ENCODE data around the gene PDXK. TPM values are rescaled to one million over a fixed set of nuclear protein-coding genes. Genes with fewer than 3 reads are reported as not detected.

PDXK gene
- total RNA-seq, 1 donor from 2014 or later = 72.0 TPM

- Mint-ChIP-seq H3K27ac (ENCODE audit: unreplicated experiment) (no peak overlapping the region), H3K36me3 (ENCODE audit: low read depth, unreplicated experiment) (peaks cover 13% of the 10 kb centered on the region), H3K4me3 (ENCODE audit: unreplicated experiment) (no peak overlapping the region), H3K4me1 (ENCODE audit: unreplicated experiment) (peaks cover 9% of the 10 kb centered on the region), H3K27me3 (ENCODE audit: unreplicated experiment) (peaks cover 9% of the 10 kb centered on the region), H3K9me3 (ENCODE audit: unreplicated experiment) (no peaks in the 10 kb centered on the region)
- DNase-seq (ENCODE audit: low spot score) = no peak
- TF ChIP-seq, protein P1, sequence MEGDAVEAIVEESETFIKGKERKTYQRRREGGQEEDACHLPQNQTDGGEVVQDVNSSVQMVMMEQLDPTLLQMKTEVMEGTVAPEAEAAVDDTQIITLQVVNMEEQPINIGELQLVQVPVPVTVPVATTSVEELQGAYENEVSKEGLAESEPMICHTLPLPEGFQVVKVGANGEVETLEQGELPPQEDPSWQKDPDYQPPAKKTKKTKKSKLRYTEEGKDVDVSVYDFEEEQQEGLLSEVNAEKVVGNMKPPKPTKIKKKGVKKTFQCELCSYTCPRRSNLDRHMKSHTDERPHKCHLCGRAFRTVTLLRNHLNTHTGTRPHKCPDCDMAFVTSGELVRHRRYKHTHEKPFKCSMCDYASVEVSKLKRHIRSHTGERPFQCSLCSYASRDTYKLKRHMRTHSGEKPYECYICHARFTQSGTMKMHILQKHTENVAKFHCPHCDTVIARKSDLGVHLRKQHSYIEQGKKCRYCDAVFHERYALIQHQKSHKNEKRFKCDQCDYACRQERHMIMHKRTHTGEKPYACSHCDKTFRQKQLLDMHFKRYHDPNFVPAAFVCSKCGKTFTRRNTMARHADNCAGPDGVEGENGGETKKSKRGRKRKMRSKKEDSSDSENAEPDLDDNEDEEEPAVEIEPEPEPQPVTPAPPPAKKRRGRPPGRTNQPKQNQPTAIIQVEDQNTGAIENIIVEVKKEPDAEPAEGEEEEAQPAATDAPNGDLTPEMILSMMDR (IDR thresholded peaks at IDR 0.05; ENCODE audit: unreplicated experiment) = no peak
Measured at GRCh38 chr21:43803558-43804300, 84.8 kb downstream of the PDXK start.

DNA sequence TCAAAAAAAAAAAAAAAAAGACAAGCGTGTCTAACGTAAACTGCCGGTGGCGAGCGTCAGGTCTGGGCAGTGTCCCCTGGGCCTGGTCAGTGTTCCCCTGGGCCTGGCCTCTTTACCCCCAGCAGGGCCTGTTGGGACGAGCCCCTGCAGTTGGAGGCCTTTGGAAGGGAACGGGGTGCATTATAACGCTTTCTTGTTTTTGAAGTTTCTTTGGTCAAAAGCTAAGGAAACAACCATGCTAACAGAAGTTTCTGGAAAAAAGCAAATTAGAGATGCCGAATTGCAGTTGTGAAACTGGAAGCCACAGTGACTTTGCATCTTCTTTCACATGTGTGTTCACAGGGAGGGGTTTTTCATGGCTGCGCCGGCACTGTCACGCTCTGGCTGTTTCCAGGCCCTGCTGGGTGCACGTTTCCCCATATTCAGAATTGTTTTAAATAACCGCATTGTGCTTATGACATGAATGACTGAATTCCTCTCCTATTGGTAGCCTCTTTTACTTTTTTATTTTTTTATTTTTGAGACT is 86.4 kb downstream of the PDXK start:
- H3K27ac Mint-ChIP-seq (ENCODE audit: unreplicated experiment) = no peak overlapping the region
- H3K36me3 Mint-ChIP-seq (ENCODE audit: low read depth, unreplicated experiment) = peaks cover 13% of the 10 kb centered on the region
- H3K4me1 Mint-ChIP-seq (ENCODE audit: unreplicated experiment) = peaks cover 9% of the 10 kb centered on the region
- peaks cover 9% of the 10 kb centered on the region for H3K27me3 Mint-ChIP-seq (ENCODE audit: unreplicated experiment)
- H3K4me3 Mint-ChIP-seq (ENCODE audit: unreplicated experiment) = no peak overlapping the region
- DNase-seq (ENCODE audit: low spot score) = no peak
- no peaks in the 10 kb centered on the region for H3K9me3 Mint-ChIP-seq (ENCODE audit: unreplicated experiment)
- TF ChIP-seq, protein P1 (IDR thresholded peaks at IDR 0.05; ENCODE audit: unreplicated experiment) = no peak

- no peak for DNase-seq (ENCODE audit: low spot score)
- Mint-ChIP-seq H3K27me3 (ENCODE audit: unreplicated experiment) (peaks cover 8% of the 10 kb centered on the region), H3K9me3 (ENCODE audit: unreplicated experiment) (no peaks in the 10 kb centered on the region), H3K27ac (ENCODE audit: unreplicated experiment) (no peak overlapping the region), H3K36me3 (ENCODE audit: low read depth, unreplicated experiment) (peaks cover 9% of the 10 kb centered on the region), H3K4me1 (ENCODE audit: unreplicated experiment) (peaks cover 9% of the 10 kb centered on the region), H3K4me3 (ENCODE audit: unreplicated experiment) (no peak overlapping the region)
- TF ChIP-seq, protein P1 (IDR thresholded peaks at IDR 0.05; ENCODE audit: unreplicated experiment) = no peak
Measured at GRCh38 chr21:43806017-43806710, 87.2 kb downstream of the PDXK start.

GRCh38 chr21:43808367-43808766 is 89.4 kb downstream of the PDXK start:
- H3K27ac Mint-ChIP-seq (ENCODE audit: unreplicated experiment) = no peak overlapping the region
- H3K4me1 Mint-ChIP-seq (ENCODE audit: unreplicated experiment) = peaks cover 13% of the 10 kb centered on the region
- no peak for DNase-seq (ENCODE audit: low spot score)
- H3K4me3 Mint-ChIP-seq (ENCODE audit: unreplicated experiment) = no peak overlapping the region
- peaks cover 4% of the 10 kb centered on the region for H3K27me3 Mint-ChIP-seq (ENCODE audit: unreplicated experiment)
- no peaks in the 10 kb centered on the region for H3K9me3 Mint-ChIP-seq (ENCODE audit: unreplicated experiment)
- no peaks in the 10 kb centered on the region for H3K36me3 Mint-ChIP-seq (ENCODE audit: low read depth, unreplicated experiment)
- TF ChIP-seq, protein P1 (IDR thresholded peaks at IDR 0.05; ENCODE audit: unreplicated experiment) = no peak

GRCh38 chr21:43808832-43809251 is 89.9 kb downstream of the PDXK start:
- H3K27me3 Mint-ChIP-seq (ENCODE audit: unreplicated experiment) = peaks cover 4% of the 10 kb centered on the region
- no peak overlapping the region for H3K27ac Mint-ChIP-seq (ENCODE audit: unreplicated experiment)
- DNase-seq (ENCODE audit: low spot score) = no peak
- TF ChIP-seq, protein P1 (IDR thresholded peaks at IDR 0.05; ENCODE audit: unreplicated experiment) = no peak
- H3K36me3 Mint-ChIP-seq (ENCODE audit: low read depth, unreplicated experiment) = no peaks in the 10 kb centered on the region
- H3K9me3 Mint-ChIP-seq (ENCODE audit: unreplicated experiment) = no peaks in the 10 kb centered on the region
- H3K4me3 Mint-ChIP-seq (ENCODE audit: unreplicated experiment) = no peak overlapping the region
- peaks cover 13% of the 10 kb centered on the region for H3K4me1 Mint-ChIP-seq (ENCODE audit: unreplicated experiment)

All from endothelial cell (in vitro differentiated cells).